Measurements from ENCODE around the gene KAT8. TPM values are rescaled to one million over a fixed set of nuclear protein-coding genes. Genes with fewer than 3 reads are reported as not detected.
A peak's percentile ranks its signal among the peaks of the same experiment; 100 is the strongest.

KAT8 gene
- polyA plus RNA-seq = 69.5 TPM

GRCh38 chr16:31117384-31118222, at the start of gene KAT8:
Gene KAT8 (plus strand): TSS chr16:31117664. CDS start chr16:31117682, 18 bp downstream.
- Mint-ChIP-seq H3K36me3 (peaks cover 1% of the 10 kb centered on the region), H3K27ac (peak within 1 kb of the TSS; percentile 70 to 94 (median 88)), H3K27me3 (no peaks in the 10 kb centered on the region), H3K9me3 (no peaks in the 10 kb centered on the region), H3K4me1 (peaks cover 9 to 13% (median 13%) of the 10 kb centered on the region in 3 donors), H3K4me3 (peak within 1 kb of the TSS; percentile 78 to 95 (median 90))

DNA sequence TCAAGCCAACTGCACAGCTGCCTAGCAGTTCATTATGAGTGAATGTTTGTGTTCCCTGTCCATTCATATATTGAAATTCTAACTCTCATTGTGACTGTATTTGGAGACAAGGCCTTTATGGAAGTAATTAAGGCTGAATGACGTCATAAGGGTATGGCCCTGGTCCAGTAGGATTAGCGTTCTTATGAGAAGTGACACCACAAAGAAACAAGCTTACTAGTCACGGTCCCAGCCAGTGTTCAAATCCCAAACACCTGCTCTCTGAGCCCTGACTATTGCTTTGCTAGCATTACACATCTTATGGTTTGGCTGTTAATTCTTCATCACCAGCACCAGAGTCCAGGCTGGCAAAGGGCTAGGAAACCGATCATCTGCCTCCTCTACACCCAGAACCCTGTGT, 45.6 kb upstream of the KAT8 start:
- Mint-ChIP-seq H3K27ac (peak overlapping the region in 1 of 3 donors; percentile 78), H3K36me3 (no peaks in the 10 kb centered on the region), H3K4me3 (peak overlapping the region; percentile 77 to 94 (median 90)), H3K27me3 (no peaks in the 10 kb centered on the region), H3K4me1 (peaks cover 14 to 32% (median 29%) of the 10 kb centered on the region in 3 donors), H3K9me3 (no peaks in the 10 kb centered on the region)

- H3K4me1 Mint-ChIP-seq = peaks cover 14 to 32% (median 29%) of the 10 kb centered on the region in 3 donors
These were observed 44.8 kb upstream of the KAT8 start for GRCh38 chr16:31072540-31073141.

DNA sequence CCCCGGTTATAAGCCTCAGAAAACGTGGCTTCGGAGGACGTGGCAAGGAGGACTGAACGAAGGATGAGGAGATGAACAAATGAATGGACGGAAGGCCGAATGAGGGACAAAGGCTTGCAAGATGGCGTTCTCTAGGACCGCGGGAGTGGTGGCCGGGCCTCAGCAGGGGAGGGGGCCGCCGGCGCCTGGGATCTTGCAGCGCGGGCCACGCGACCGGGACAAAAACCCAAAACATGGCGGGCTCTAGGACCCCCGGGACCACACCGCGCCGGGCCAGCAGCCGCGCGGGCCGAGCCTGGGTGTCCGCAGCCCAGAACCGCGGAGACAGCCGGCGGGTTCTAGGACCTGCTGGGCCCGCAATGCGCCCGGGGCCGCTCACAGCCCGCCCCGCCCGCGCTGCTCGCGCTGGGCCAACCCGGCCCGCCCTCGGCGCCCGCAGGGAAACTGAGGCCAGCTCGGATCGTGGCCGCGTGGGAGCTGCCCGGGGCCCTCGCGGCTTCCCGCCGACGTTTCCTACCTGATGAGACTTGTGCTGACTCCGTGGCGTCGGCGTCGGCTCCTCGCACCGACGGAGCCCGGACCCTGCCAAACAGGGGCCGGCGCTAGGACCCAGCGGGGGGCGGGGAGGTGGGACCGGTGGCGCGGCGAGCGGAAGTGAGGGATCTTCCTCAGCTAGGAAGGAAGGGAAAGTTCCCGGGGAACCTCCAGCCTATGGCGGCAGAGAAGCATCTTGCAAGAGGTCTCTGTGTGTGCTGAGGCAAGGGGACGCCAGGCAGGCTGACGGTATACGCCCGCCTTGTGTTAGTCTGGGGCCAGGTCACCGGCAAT, 44.1 kb upstream of the KAT8 start:
- no peaks in the 10 kb centered on the region for H3K9me3 Mint-ChIP-seq

More at GRCh38 chr16:31072540-31073141, 44.8 kb upstream of the KAT8 start:
- Mint-ChIP-seq H3K27ac (peak overlapping the region; percentile 14 to 98 (median 78)), H3K9me3 (no peaks in the 10 kb centered on the region), H3K4me3 (peak overlapping the region; percentile 87 to 98 (median 94)), H3K36me3 (no peaks in the 10 kb centered on the region), H3K27me3 (no peaks in the 10 kb centered on the region)

DNA sequence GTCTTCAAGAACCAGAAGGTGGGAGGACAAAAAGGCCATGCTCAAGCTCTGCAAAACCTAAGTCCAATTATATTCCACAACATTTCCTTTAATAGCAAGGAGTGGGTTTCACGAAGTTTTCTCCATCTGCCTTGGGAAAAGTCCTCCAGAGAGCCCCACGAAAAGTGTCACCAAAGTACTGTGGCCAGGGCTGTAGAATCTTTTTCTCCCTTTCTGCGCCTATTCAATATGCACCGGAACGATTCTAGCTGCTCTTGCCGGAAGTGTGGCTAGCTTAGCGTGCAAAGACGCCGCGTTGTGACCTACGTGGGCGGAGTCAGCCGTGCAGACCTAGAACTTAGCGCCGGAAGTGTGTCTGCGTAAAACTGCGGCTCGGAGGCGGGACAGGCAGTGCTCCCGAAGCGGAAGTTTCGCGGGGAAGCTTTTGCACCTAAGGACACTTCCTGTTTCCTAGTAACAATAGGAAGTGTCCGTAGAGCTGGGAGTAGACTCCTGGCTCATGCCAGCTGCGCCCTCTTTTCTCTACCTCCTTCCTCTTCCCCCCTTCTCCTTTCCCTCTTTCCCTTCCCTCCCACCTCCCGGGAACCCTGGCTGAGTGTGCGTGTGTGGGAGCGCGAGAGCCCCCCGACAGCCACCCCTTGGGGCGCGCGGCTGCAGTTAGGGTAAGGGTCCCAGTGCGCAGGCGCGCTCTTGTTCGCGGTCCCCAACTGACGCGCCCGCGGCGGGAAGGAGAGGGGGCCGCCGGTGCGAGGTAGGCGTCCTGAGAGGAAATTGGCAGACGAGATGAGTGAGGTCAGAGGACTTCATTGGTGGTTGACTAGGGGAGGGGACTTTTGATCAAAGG, 43.3 kb upstream of the KAT8 start, which contains the start of the genes ZNF646 and ZNF668:
ZNF646 (plus strand) TSS at position 453 of the 844 bp plus-strand sequence. CDS start 1,903 bp downstream, outside the sequence.
ZNF668 (minus strand) TSS at position 271 of the 844 bp plus-strand sequence. CDS start 9,781 bp downstream, outside the sequence.
- H3K4me1 Mint-ChIP-seq = peaks cover 14 to 32% (median 28%) of the 10 kb centered on the region in 3 donors
- H3K27ac Mint-ChIP-seq = peak within 1 kb of the TSS; percentile 78 to 98 (median 98)
- H3K9me3 Mint-ChIP-seq = no peaks in the 10 kb centered on the region
- H3K4me3 Mint-ChIP-seq = peak within 1 kb of the TSS; percentile 87 to 99 (median 96)
- no peaks in the 10 kb centered on the region for H3K27me3 Mint-ChIP-seq
- H3K36me3 Mint-ChIP-seq = peaks cover 2% of the 10 kb centered on the region

More for the DNA sequence above, 44.1 kb upstream of the KAT8 start:
- Mint-ChIP-seq H3K27me3 (no peaks in the 10 kb centered on the region), H3K36me3 (peaks cover 1% of the 10 kb centered on the region), H3K27ac (peak overlapping the region; percentile 78 to 98 (median 98)), H3K4me3 (peak overlapping the region; percentile 87 to 99 (median 96)), H3K4me1 (peaks cover 14 to 32% (median 29%) of the 10 kb centered on the region in 3 donors)

DNA sequence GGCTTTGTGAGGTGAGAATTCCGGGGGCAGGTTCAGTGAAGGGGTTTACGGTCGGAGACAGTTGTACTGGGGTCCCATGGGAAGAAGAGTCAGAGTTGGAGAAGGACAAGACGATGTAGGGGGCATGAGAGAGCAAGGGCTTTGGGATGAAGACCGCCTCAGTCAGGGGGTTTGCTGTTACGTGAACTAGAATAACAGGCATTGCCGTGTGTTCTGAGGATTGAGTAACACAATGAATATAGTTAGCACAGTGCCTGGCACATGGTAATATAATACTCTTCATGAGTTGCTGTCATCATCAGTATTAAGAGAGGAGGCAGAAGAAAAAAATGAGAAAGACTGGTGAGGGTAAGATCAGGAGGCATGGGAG, 42.7 kb upstream of the KAT8 start:
- H3K4me1 Mint-ChIP-seq = peaks cover 15 to 32% (median 26%) of the 10 kb centered on the region in 3 donors

GRCh38 chr16:31076319-31076718, 41.1 kb upstream of the KAT8 start:
- no peaks in the 10 kb centered on the region for H3K27me3 Mint-ChIP-seq
- H3K36me3 Mint-ChIP-seq = peaks cover 4% of the 10 kb centered on the region
- no peaks in the 10 kb centered on the region for H3K9me3 Mint-ChIP-seq
- H3K27ac Mint-ChIP-seq = peak overlapping the region in 2 of 3 donors; percentile 46 to 47
- H3K4me3 Mint-ChIP-seq = peak overlapping the region in 2 of 4 donors; percentile 33 to 87
- peaks cover 15 to 32% (median 28%) of the 10 kb centered on the region in 3 donors for H3K4me1 Mint-ChIP-seq

More for the DNA sequence above, 42.7 kb upstream of the KAT8 start:
- no peaks in the 10 kb centered on the region for H3K27me3 Mint-ChIP-seq
- H3K4me3 Mint-ChIP-seq = peak overlapping the region; percentile 87 to 99 (median 96)
- H3K27ac Mint-ChIP-seq = peak overlapping the region; percentile 78 to 98 (median 94)
- H3K36me3 Mint-ChIP-seq = peaks cover 2% of the 10 kb centered on the region
- H3K9me3 Mint-ChIP-seq = no peaks in the 10 kb centered on the region

- Mint-ChIP-seq H3K4me3 (peak overlapping the region in 1 of 4 donors; percentile 18), H3K9me3 (no peaks in the 10 kb centered on the region), H3K36me3 (peaks cover 4% of the 10 kb centered on the region), H3K27ac (peak overlapping the region in 2 of 3 donors; percentile 49 to 67), H3K4me1 (peaks cover 16 to 27% (median 23%) of the 10 kb centered on the region in 3 donors), H3K27me3 (no peaks in the 10 kb centered on the region)
These were observed 40.4 kb upstream of the KAT8 start for GRCh38 chr16:31077024-31077423.

- Mint-ChIP-seq H3K36me3 (peaks cover 4% of the 10 kb centered on the region), H3K27me3 (no peaks in the 10 kb centered on the region), H3K4me1 (peaks cover 13 to 19% (median 18%) of the 10 kb centered on the region in 3 donors), H3K4me3 (no peak overlapping the region), H3K9me3 (no peaks in the 10 kb centered on the region), H3K27ac (peak overlapping the region in 1 of 3 donors; percentile 67)
These were observed 39.7 kb upstream of the KAT8 start for GRCh38 chr16:31077592-31078396.

DNA sequence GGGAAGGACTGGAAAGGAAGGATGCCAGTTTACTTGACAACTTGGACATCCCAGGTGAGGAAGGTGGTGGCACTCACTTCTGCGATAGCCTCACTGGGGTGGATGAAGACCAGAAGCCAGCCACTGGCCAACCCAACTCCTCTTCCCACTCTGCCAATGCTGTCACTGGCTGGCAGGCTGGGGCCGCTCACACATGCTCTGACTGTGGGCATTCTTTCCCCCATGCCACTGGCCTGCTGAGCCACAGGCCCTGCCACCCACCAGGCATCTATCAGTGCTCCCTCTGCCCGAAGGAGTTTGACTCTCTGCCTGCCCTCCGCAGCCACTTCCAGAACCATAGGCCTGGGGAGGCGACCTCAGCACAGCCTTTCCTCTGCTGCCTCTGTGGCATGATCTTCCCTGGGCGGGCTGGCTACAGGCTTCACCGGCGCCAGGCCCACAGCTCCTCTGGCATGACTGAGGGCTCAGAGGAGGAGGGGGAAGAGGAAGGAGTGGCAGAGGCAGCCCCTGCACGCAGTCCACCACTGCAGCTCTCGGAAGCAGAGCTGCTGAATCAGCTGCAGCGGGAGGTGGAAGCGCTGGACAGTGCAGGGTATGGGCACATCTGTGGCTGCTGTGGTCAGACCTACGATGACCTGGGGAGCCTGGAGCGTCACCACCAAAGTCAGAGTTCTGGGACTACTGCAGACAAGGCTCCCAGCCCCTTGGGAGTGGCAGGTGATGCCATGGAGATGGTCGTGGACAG, 38.7 kb upstream of the KAT8 start:
- H3K4me1 Mint-ChIP-seq = peaks cover 13 to 18% (median 17%) of the 10 kb centered on the region in 3 donors
- no peaks in the 10 kb centered on the region for H3K27me3 Mint-ChIP-seq
- H3K27ac Mint-ChIP-seq = no peak overlapping the region
- H3K36me3 Mint-ChIP-seq = peaks cover 4% of the 10 kb centered on the region
- H3K4me3 Mint-ChIP-seq = no peak overlapping the region
- no peaks in the 10 kb centered on the region for H3K9me3 Mint-ChIP-seq

DNA sequence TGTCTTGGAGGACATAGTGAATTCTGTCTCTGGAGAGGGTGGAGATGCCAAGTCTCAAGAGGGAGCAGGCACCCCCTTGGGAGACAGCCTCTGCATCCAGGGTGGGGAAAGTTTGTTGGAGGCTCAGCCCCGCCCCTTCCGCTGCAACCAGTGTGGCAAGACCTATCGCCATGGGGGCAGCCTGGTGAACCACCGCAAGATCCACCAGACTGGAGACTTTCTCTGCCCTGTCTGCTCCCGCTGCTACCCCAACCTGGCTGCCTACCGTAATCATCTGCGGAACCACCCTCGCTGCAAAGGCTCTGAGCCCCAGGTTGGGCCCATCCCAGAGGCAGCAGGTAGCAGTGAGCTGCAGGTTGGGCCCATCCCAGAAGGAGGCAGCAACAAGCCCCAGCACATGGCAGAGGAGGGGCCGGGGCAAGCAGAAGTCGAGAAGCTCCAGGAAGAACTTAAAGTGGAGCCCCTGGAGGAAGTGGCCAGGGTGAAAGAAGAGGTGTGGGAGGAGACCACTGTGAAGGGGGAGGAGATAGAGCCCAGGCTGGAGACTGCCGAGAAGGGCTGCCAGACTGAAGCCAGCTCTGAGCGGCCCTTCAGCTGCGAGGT, 38.0 kb upstream of the KAT8 start:
- no peak overlapping the region for H3K27ac Mint-ChIP-seq
- no peaks in the 10 kb centered on the region for H3K9me3 Mint-ChIP-seq
- peaks cover 12 to 18% (median 13%) of the 10 kb centered on the region in 3 donors for H3K4me1 Mint-ChIP-seq
- peaks cover 4% of the 10 kb centered on the region for H3K36me3 Mint-ChIP-seq
- no peaks in the 10 kb centered on the region for H3K27me3 Mint-ChIP-seq
- no peak overlapping the region for H3K4me3 Mint-ChIP-seq

- H3K4me1 Mint-ChIP-seq = peaks cover 5 to 11% (median 6%) of the 10 kb centered on the region in 3 donors
- no peaks in the 10 kb centered on the region for H3K9me3 Mint-ChIP-seq
- H3K4me3 Mint-ChIP-seq = no peak overlapping the region
- H3K27ac Mint-ChIP-seq = no peak overlapping the region
- H3K36me3 Mint-ChIP-seq = peaks cover 4% of the 10 kb centered on the region
- H3K27me3 Mint-ChIP-seq = no peaks in the 10 kb centered on the region
These were observed 37.3 kb upstream of the KAT8 start for GRCh38 chr16:31080035-31080629.
